Measurements from ENCODE around the gene SYCP1.

SYCP1 gene

DNA sequence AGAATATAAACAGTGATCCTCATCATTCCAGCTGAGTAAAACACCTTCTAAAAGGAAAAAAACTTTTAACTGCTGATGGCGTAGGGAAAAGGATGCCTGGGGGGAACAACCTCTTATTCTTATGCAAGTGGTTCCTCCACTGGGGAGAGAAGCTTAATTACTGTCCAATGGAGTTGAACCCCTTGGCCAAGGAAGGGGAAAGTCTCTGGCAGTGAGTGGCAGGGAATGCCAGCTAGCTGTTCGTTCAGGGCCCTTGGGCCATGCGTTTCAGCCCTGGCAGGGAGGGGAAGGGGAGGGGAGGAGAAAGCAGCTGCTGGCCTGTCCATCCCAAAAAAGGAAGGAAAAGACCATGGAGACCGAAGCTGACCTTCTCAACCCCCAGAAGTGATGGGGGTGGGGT lies 22.6 kb upstream of the SYCP1 start:
- H3K27ac ChIP-seq, result no peak overlapping the region

DNA sequence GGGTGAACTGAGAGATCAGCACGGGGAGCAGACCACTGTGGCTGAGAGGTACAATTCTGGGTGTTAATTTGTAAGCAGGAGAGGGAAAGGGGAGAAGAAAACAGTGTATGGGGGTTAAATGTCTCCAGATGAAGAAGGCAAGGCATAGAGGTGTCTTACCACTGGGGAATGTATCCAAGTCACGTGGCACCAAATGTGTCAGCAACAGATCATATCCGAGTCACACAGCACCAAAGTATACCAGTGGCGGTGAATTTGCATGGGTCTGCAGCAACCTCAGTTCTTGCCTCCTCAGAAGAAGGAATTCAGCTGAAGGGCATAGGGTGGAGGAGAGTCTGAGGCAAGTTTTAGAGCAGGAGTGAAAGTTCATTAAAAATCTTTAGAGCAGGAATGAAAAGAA lies 21.2 kb upstream of the SYCP1 start:
- TF ChIP-seq, protein P1, sequence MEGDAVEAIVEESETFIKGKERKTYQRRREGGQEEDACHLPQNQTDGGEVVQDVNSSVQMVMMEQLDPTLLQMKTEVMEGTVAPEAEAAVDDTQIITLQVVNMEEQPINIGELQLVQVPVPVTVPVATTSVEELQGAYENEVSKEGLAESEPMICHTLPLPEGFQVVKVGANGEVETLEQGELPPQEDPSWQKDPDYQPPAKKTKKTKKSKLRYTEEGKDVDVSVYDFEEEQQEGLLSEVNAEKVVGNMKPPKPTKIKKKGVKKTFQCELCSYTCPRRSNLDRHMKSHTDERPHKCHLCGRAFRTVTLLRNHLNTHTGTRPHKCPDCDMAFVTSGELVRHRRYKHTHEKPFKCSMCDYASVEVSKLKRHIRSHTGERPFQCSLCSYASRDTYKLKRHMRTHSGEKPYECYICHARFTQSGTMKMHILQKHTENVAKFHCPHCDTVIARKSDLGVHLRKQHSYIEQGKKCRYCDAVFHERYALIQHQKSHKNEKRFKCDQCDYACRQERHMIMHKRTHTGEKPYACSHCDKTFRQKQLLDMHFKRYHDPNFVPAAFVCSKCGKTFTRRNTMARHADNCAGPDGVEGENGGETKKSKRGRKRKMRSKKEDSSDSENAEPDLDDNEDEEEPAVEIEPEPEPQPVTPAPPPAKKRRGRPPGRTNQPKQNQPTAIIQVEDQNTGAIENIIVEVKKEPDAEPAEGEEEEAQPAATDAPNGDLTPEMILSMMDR (conservative IDR thresholded peaks at IDR 0.05), result no peak
- no peak overlapping the region for H3K27ac ChIP-seq

More for the DNA sequence above, 22.6 kb upstream of the SYCP1 start:
- TF ChIP-seq, protein P1 (conservative IDR thresholded peaks at IDR 0.05), result no peak

DNA sequence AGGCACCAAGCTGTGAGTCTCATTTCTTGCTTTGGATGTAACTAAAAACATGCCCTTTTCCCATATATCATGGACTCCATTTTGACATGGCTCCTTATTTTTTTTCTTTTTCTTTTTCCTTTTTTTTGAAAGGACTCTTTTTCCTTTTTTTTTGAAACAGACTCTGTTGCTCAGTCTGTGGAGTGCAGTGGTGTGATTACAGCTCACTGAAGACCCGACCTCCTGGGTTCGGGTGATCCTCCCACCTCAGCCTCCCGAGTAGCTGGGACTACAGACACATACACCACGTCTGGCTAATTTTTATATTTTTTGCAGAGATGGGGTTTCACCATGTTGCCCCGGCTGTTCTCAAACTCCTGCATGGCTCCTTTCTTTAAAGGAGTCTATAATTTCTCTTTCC lies 10.4 kb upstream of the SYCP1 start:
- TF ChIP-seq, protein P1 (conservative IDR thresholded peaks at IDR 0.05), result no peak
- no peak overlapping the region for H3K27ac ChIP-seq

DNA sequence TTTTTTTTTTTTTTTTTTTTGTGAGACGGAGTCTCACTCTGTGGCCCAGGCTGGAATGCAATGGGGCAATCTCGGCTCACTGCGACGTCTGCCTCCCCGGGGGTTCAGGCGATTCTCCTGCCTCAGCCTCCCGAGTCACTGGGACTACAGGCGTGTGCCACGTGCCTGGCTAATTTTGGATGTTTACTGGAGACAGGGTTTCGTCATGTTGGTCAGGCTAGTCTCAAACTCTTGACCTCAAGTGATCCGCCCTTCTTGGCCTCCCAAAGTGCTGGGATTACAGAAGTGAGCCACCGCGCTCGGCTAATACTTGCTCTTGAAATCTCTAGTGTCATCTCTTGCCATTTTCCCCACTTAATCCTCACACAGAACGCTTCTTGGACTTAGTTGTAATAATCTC lies 1.1 kb upstream of the SYCP1 start:
- H3K27ac ChIP-seq, result no peak overlapping the region
- TF ChIP-seq, protein P1 (conservative IDR thresholded peaks at IDR 0.05), result no peak

DNA sequence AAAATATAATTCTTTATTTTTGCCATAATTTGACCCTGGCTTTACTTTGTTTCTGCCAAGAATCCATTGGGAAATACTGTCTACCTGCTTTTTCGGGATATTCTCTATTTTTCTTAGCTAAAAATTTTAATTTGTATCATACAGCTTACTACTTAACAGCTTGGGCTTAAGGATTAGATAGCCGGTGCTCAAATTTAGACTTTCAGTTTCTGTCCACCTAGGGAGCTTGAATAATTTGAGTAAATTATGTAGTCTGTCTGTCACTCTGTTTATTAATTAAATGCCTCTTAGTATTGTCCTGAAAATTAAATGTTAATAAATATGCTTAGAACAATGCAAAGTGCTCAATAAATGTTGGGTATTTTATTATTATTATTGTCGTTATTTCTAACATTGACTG lies 6.7 kb downstream of the SYCP1 start:
- H3K27ac ChIP-seq, result no peak overlapping the region
- TF ChIP-seq, protein P1 (conservative IDR thresholded peaks at IDR 0.05), result no peak

DNA sequence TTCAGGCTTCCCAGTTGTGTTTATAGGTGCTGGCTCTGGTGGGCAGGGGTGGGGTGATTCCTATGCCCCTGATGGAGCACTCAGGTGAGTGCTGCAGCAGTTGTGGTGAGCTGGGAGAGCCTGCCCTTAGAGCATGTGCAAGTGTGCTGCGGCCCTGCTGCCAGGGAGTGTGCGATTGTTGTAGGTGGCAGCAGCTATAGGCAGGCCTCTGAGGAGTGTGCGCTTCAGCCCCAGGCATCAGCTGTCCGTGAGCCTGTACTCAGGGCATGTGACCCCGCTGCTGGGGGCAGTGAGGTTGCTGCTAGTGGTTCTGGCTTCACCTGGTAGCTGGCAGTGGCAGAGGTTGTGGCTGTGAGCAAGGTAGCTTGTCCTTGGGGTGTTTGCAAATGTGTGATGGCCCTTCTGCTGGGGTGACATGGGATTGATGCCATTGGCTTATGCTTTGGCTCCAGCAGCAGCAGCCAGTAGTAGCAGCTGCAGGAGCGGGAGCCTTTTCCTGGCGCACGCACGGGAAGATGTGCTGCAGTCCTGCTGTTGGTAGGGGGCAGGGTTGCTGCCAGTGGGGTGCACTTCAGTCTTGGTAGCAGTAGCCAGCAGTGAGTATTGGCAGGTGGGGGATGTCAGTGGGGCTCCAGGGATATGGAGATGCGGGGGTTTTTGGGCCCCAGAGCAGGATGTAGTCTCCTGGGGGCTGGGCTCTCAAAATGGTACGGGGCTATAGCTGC lies 37.7 kb downstream of the SYCP1 start:
- TF ChIP-seq, protein P1 (conservative IDR thresholded peaks at IDR 0.05), result no peak
- no peak overlapping the region for H3K27ac ChIP-seq

DNA sequence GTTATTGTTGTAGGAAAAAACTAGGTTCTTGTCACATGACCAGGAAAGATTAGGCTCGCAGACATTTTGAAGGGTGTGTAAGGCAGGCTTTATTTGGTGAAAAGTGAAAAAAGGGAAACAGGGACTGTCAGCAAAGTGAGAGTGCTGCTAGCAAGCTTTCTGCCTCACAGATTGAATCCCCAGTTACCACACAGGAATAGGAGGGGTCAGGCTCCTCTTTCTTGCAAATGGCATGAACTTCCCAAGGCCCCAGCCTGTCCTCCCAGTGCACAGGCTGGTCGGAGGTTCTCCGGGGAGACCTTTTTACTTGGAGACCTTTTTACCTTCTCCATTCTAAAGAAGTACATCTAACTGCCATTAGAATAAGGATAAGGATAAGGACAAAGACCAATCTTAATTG lies 42.1 kb downstream of the SYCP1 start:
- TF ChIP-seq, protein P1 (conservative IDR thresholded peaks at IDR 0.05), result no peak
- no peak overlapping the region for H3K27ac ChIP-seq
